Liver (tissue), 9 donors: ENCODE data around the gene POGZ. TPM values are rescaled to one million over a fixed set of nuclear protein-coding genes. Genes with fewer than 3 reads are reported as not detected.

ENCODE experiments used
- DNase-seq: peaks from one replicate; pipeline ENCODE4 v3.0.0-alpha.2; 2017; ENCODE audit warnings: low spot score
- H3K27ac ChIP-seq, 2 donors: one replicate each; pipeline ENCODE4 v1.7.0; 2013; ENCODE audit warnings: inconsistent platforms in 2 of 2, low read length in 2 of 2, control low read depth in 1 of 2, low read depth in 1 of 2, mild to moderate bottlenecking in 1 of 2
- H3K27me3 ChIP-seq, 4 donors: one replicate each; pipeline versions ENCODE4 v1.6.1 to v1.7.0; 2013; ENCODE audit warnings: low read length in 3 of 4, inconsistent platforms in 1 of 4, mild to moderate bottlenecking in 1 of 4, moderate library complexity in 1 of 4; ENCODE audit not compliant: control insufficient read depth in 4 of 4, insufficient read depth in 4 of 4
- H3K36me3 ChIP-seq, 4 donors: one replicate each; pipeline versions ENCODE4 v1.6.1 to v1.7.0; 2013; ENCODE audit warnings: low read length in 3 of 4, mild to moderate bottlenecking in 3 of 4, low read depth in 1 of 4, moderate library complexity in 1 of 4; ENCODE audit not compliant: control insufficient read depth in 4 of 4, insufficient read depth in 3 of 4
- H3K4me1 ChIP-seq, 4 donors: one replicate each; pipeline versions ENCODE4 v1.6.1 to v1.7.0; 2013; ENCODE audit warnings: low read length in 3 of 4, mild to moderate bottlenecking in 3 of 4, moderate library complexity in 1 of 4; ENCODE audit not compliant: control insufficient read depth in 4 of 4, insufficient read depth in 4 of 4
- H3K4me3 ChIP-seq, 3 donors: one replicate each; pipeline versions ENCODE4 v1.6.1 to v1.7.0; 2013; ENCODE audit warnings: low read length in 3 of 3, control low read depth in 1 of 3, low read depth in 1 of 3, mild to moderate bottlenecking in 1 of 3
- H3K9ac ChIP-seq, 2 donors: one replicate each; pipeline ENCODE4 v1.7.0; 2013; ENCODE audit warnings: low read length in 2 of 2, mild to moderate bottlenecking in 2 of 2, moderate library complexity in 2 of 2, control low read depth in 1 of 2, low read depth in 1 of 2
- H3K9me3 ChIP-seq, 4 donors: one replicate each; pipeline versions ENCODE4 v1.6.1 to v1.7.0; 2013; ENCODE audit warnings: low read length in 3 of 4; ENCODE audit not compliant: control insufficient read depth in 4 of 4
- ATF3 ChIP-seq: IDR thresholded peaks from 2 replicates; pipeline ENCODE4 v1.6.1; 2016; ENCODE audit warnings: antibody characterized with exemption
- EGR1 ChIP-seq, 2 donors: IDR thresholded peaks; 2 replicates each; pipeline ENCODE4 v1.6.1; 2016 to 2018; ENCODE audit warnings: antibody characterized with exemption in 2 of 2, low read depth in 2 of 2
- FOXA1 ChIP-seq: IDR thresholded peaks from 2 replicates; pipeline ENCODE4 v1.6.1; 2016; ENCODE audit warnings: antibody characterized with exemption
- FOXA2 ChIP-seq: IDR thresholded peaks from 2 replicates; pipeline ENCODE4 v1.6.1; 2016; ENCODE audit warnings: antibody characterized with exemption
- GABPA ChIP-seq, 2 donors: IDR thresholded peaks in 1 of 2; conservative IDR thresholded peaks in 1 of 2; 2 replicates each; pipeline ENCODE4 v1.6.1; 2016; ENCODE audit warnings: antibody characterized with exemption in 2 of 2, mild to moderate bottlenecking in 1 of 2, moderate library complexity in 1 of 2
- HNF4A ChIP-seq, 2 donors: conservative IDR thresholded peaks; 2 replicates each; pipeline ENCODE4 v1.6.1; 2016; ENCODE audit warnings: antibody characterized with exemption in 2 of 2, mild to moderate bottlenecking in 2 of 2
- HNF4G ChIP-seq: IDR thresholded peaks from 2 replicates; pipeline ENCODE4 v1.6.1; 2016; ENCODE audit warnings: antibody characterized with exemption
- JUND ChIP-seq, 2 donors: IDR thresholded peaks; 2 replicates each; pipeline ENCODE4 v1.6.1; 2016; ENCODE audit warnings: antibody characterized with exemption in 2 of 2
- NR2F2 ChIP-seq: IDR thresholded peaks from 2 replicates; pipeline ENCODE4 v1.6.1; 2016; ENCODE audit warnings: antibody characterized with exemption
- RAD21 ChIP-seq, 2 donors: IDR thresholded peaks; 2 replicates each; pipeline ENCODE4 v1.6.1; 2016; ENCODE audit warnings: antibody characterized with exemption in 2 of 2, mild to moderate bottlenecking in 2 of 2
- RXRA ChIP-seq, 2 donors: IDR thresholded peaks; 2 replicates each; pipeline ENCODE4 v1.6.1; 2017 to 2018; ENCODE audit warnings: antibody characterized with exemption in 2 of 2, mild to moderate bottlenecking in 1 of 2
- SP1 ChIP-seq: IDR thresholded peaks from 2 replicates; pipeline ENCODE4 v1.6.1; 2018; ENCODE audit warnings: antibody characterized with exemption, mild to moderate bottlenecking
- TAF1 ChIP-seq: conservative IDR thresholded peaks from 2 replicates; pipeline ENCODE4 v1.6.1; 2016; ENCODE audit warnings: antibody characterized with exemption, mild to moderate bottlenecking
- YY1 ChIP-seq: IDR thresholded peaks from 2 replicates; pipeline ENCODE4 v1.6.1; 2016; ENCODE audit warnings: antibody characterized with exemption, mild to moderate bottlenecking
- ZBTB33 ChIP-seq: IDR thresholded peaks from 2 replicates; pipeline ENCODE4 v1.6.1; 2016; ENCODE audit warnings: antibody characterized with exemption
- WGBS: extraction: QIAGEN DNeasy Blood & Tissue Kit; methylation state at CpG from one replicate; pipeline ENCODE4 v1.1.7; 2013; 5-methylcytosine and 5-hydroxymethylcytosine counted together
- polyA plus RNA-seq, 2 donors: library from polyadenylated mRNA; stranded (reverse) in 1 of 2; unstranded in 1 of 2; fragments of 200-250 nt in 1 of 2; fragments of >200 nt in 1 of 2; fragmentation: Nextera tagmentation in 1 of 2; extraction: Ambion mirVana in 1 of 2; gene quantifications; one replicate each; pipeline versions ENCODE4 v1.2.1 to v1.2.3, GENCODE V29; 2013 to 2015
- total RNA-seq, 2 donors: library from RNA; depleted of rRNA; stranded (reverse); fragments of >200 nt; gene quantifications; one replicate each; pipeline ENCODE4 v1.2.3, GENCODE V29; 2014
- TF ChIP-seq, protein P1 (sequence below): fragments of 150-350 bp; IDR thresholded peaks from 2 replicates; pipeline ENCODE4 v1.5.1; 2017; ENCODE audit warnings: improper control_type of control experiment, low read depth, low read length; ENCODE audit not compliant: missing input control
- TF ChIP-seq, protein P2 (sequence below): IDR thresholded peaks from 2 replicates; pipeline ENCODE4 v1.6.1; 2016; ENCODE audit warnings: antibody characterized with exemption
- TF ChIP-seq, protein P3 (sequence below): IDR thresholded peaks from 2 replicates; pipeline ENCODE4 v1.6.1; 2016; ENCODE audit warnings: antibody characterized with exemption, mild to moderate bottlenecking
- donor health status: healthy.
- donor health status: healthy.
- donor health status: healthy.
- donor health status: healthy.
- donor health status: healthy.

POGZ gene
- total and polyA plus RNA-seq, 4 donors: 7.7 to 30.1 (median 17.3) TPM

GRCh38 chr1:151368393-151369301 lies 90.6 kb downstream of the POGZ start:
- peak overlapping the region; percentile 47 to 64 for H3K27ac ChIP-seq
- peak in 1 of 2 donors; percentile 13 for TF ChIP-seq RAD21 (IDR thresholded peaks at IDR 0.05)
- TF ChIP-seq GABPA (IDR thresholded peaks at IDR 0.05 in 1 of 2, conservative IDR thresholded peaks at IDR 0.05 in 1 of 2): peak in 1 of 2 donors; percentile 10
- TF ChIP-seq, protein P1, sequence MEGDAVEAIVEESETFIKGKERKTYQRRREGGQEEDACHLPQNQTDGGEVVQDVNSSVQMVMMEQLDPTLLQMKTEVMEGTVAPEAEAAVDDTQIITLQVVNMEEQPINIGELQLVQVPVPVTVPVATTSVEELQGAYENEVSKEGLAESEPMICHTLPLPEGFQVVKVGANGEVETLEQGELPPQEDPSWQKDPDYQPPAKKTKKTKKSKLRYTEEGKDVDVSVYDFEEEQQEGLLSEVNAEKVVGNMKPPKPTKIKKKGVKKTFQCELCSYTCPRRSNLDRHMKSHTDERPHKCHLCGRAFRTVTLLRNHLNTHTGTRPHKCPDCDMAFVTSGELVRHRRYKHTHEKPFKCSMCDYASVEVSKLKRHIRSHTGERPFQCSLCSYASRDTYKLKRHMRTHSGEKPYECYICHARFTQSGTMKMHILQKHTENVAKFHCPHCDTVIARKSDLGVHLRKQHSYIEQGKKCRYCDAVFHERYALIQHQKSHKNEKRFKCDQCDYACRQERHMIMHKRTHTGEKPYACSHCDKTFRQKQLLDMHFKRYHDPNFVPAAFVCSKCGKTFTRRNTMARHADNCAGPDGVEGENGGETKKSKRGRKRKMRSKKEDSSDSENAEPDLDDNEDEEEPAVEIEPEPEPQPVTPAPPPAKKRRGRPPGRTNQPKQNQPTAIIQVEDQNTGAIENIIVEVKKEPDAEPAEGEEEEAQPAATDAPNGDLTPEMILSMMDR: no peak
- peak; percentile 7 for TF ChIP-seq ATF3
- peak; percentile 53 for TF ChIP-seq YY1
- peak in 1 of 2 donors; percentile 38 for TF ChIP-seq JUND (IDR thresholded peaks at IDR 0.05)
- TF ChIP-seq, protein P2, sequence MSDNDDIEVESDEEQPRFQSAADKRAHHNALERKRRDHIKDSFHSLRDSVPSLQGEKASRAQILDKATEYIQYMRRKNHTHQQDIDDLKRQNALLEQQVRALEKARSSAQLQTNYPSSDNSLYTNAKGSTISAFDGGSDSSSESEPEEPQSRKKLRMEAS: peak; percentile 44
- TF ChIP-seq TAF1: no peak
- peak; percentile 87 for TF ChIP-seq HNF4G
- no peak for TF ChIP-seq ZBTB33
- peak; percentile 78 for TF ChIP-seq SP1
- TF ChIP-seq FOXA2: peak; percentile 40
- peak in 1 of 2 donors; percentile 14 for TF ChIP-seq EGR1 (IDR thresholded peaks at IDR 0.05; ENCODE audit: low read depth in 2 of 2)
- TF ChIP-seq, protein P3, sequence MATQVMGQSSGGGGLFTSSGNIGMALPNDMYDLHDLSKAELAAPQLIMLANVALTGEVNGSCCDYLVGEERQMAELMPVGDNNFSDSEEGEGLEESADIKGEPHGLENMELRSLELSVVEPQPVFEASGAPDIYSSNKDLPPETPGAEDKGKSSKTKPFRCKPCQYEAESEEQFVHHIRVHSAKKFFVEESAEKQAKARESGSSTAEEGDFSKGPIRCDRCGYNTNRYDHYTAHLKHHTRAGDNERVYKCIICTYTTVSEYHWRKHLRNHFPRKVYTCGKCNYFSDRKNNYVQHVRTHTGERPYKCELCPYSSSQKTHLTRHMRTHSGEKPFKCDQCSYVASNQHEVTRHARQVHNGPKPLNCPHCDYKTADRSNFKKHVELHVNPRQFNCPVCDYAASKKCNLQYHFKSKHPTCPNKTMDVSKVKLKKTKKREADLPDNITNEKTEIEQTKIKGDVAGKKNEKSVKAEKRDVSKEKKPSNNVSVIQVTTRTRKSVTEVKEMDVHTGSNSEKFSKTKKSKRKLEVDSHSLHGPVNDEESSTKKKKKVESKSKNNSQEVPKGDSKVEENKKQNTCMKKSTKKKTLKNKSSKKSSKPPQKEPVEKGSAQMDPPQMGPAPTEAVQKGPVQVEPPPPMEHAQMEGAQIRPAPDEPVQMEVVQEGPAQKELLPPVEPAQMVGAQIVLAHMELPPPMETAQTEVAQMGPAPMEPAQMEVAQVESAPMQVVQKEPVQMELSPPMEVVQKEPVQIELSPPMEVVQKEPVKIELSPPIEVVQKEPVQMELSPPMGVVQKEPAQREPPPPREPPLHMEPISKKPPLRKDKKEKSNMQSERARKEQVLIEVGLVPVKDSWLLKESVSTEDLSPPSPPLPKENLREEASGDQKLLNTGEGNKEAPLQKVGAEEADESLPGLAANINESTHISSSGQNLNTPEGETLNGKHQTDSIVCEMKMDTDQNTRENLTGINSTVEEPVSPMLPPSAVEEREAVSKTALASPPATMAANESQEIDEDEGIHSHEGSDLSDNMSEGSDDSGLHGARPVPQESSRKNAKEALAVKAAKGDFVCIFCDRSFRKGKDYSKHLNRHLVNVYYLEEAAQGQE: peak; percentile 57
- peak; percentile 96 to 98 for TF ChIP-seq HNF4A (conservative IDR thresholded peaks at IDR 0.05)
- peak; percentile 95 to 97 for TF ChIP-seq RXRA (IDR thresholded peaks at IDR 0.05)
- no peak for TF ChIP-seq FOXA1
- TF ChIP-seq NR2F2: peak; percentile 50
- no peak overlapping the region for H3K9ac ChIP-seq
- H3K4me1 ChIP-seq: peaks cover 18 to 53% (median 45%) of the 10 kb centered on the region in 4 donors
- no peaks in the 10 kb centered on the region for H3K27me3 ChIP-seq
- H3K9me3 ChIP-seq: no peaks in the 10 kb centered on the region
- WGBS: 49% methylated on average over 20 of the region's 20 CpGs
- H3K36me3 ChIP-seq: peaks cover 8 to 33% (median 32%) of the 10 kb centered on the region in 4 donors
- DNase-seq: no peak
- no peak overlapping the region for H3K4me3 ChIP-seq
